ENCODE results near the gene GNAQ. TPM values are rescaled to one million over a fixed set of nuclear protein-coding genes. Genes with fewer than 3 reads are reported as not detected.

Gene GNAQ
- total and polyA plus RNA-seq, 2 of the 13 experiments (the other 11 are each of a cell fraction or from before 2014, with no cell fraction given): 16.5 to 17.7 TPM

DNA sequence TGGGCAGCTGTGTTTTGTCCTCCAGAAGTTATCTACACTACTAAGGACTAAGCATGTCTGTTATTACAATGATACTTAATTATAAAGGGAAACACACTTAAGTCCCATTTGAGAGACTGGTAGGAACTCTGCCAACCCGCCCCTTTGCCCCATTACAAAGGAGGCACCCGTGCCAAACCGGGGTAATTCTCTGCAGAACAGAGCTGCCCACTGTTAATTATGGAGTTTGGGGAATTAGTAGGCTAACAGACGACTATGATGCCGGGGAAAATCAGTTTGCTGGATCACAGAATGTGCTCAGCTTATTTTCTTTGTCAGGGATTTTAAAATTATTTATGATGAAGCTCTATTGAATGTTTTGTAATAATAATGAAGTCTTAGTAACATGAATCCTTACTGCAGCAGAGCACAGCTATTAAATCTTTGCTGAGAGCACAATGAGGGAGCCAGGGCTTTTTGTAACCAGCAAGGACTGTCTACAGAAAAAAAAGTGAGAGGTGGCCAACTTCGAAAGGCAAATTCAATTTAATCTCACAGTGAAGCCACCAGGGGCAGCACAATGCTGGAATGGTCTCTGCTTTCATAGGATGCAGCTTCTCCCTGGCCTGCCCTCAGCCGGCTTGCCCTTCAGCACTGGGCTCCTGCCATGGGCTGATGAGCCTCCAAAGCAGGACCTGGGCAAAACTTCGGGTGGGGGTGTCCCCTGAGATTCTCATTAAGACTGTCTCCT, 134.5 kb downstream of the GNAQ start:
- in situ Hi-C loops (cut with HindIII; ENCODE audit: extremely low pct_ligation_motif_present, low pct_unique_long_range_greater_than_20kb): no loop called here
- no peak for FAIRE-seq
- CTCF ChIA-PET (ENCODE audit: low intra/inter-chr PET ratio, low total read pairs): no interaction called here

More for the DNA sequence above, 134.5 kb downstream of the GNAQ start:
- TF ChIP-seq, protein P1, sequence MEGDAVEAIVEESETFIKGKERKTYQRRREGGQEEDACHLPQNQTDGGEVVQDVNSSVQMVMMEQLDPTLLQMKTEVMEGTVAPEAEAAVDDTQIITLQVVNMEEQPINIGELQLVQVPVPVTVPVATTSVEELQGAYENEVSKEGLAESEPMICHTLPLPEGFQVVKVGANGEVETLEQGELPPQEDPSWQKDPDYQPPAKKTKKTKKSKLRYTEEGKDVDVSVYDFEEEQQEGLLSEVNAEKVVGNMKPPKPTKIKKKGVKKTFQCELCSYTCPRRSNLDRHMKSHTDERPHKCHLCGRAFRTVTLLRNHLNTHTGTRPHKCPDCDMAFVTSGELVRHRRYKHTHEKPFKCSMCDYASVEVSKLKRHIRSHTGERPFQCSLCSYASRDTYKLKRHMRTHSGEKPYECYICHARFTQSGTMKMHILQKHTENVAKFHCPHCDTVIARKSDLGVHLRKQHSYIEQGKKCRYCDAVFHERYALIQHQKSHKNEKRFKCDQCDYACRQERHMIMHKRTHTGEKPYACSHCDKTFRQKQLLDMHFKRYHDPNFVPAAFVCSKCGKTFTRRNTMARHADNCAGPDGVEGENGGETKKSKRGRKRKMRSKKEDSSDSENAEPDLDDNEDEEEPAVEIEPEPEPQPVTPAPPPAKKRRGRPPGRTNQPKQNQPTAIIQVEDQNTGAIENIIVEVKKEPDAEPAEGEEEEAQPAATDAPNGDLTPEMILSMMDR (CRISPR knock-in tag; IDR thresholded peaks at IDR 0.05): no peak
- TF ChIP-seq, protein P2, sequence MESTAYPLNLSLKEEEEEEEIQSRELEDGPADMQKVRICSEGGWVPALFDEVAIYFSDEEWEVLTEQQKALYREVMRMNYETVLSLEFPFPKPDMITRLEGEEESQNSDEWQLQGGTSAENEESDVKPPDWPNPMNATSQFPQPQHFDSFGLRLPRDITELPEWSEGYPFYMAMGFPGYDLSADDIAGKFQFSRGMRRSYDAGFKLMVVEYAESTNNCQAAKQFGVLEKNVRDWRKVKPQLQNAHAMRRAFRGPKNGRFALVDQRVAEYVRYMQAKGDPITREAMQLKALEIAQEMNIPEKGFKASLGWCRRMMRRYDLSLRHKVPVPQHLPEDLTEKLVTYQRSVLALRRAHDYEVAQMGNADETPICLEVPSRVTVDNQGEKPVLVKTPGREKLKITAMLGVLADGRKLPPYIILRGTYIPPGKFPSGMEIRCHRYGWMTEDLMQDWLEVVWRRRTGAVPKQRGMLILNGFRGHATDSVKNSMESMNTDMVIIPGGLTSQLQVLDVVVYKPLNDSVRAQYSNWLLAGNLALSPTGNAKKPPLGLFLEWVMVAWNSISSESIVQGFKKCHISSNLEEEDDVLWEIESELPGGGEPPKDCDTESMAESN (CRISPR knock-in tag; conservative IDR thresholded peaks at IDR 0.05): peak; percentile 78
- no peak overlapping the region for H3K9ac ChIP-seq (ENCODE audit: insufficient read depth, low read depth, low read length)
- intact Hi-C loops (cut with micrococcal nuclease; ENCODE audit: unreplicated experiment): no loop called here
- no peak overlapping the region for H3K27ac ChIP-seq (ENCODE audit: extremely low read length, insufficient read depth, low read length)
- BruUV-seq (replicated peaks): no TSS peak
- POLR2A ChIA-PET: no interaction called here
- H2AFZ ChIP-seq (ENCODE audit: low read length): no peak overlapping the region
- no peaks in the 10 kb centered on the region for H3K79me2 ChIP-seq (ENCODE audit: insufficient read depth, low read length)
- H3K4me1 ChIP-seq (ENCODE audit: insufficient read depth, low read length): no peaks in the 10 kb centered on the region
- H3K27me3 ChIP-seq (ENCODE audit: control insufficient read depth in 1 of 2, insufficient read depth in 2 of 2, low read length in 2 of 2): no peaks in the 10 kb centered on the region
- no peak overlapping the region for H3K4me3 ChIP-seq (replicated peaks in 1 of 3; ENCODE audit: insufficient read depth in 1 of 3, low read depth in 2 of 3, low read length in 3 of 3)
- no peak overlapping the region for H3K4me2 ChIP-seq (ENCODE audit: low read depth, low read length)
- WGBS (ENCODE audit: low lambda C conversion rate): 90% methylated on average over 7 of the region's 8 CpGs
- H3K9me3 ChIP-seq (ENCODE audit: low read length): no peaks in the 10 kb centered on the region
- no peaks in the 10 kb centered on the region for H4K20me1 ChIP-seq (ENCODE audit: insufficient read depth, low read length)
- H3K36me3 ChIP-seq (replicated peaks in 1 of 2; ENCODE audit: control insufficient read depth in 1 of 2, insufficient read depth in 2 of 2, low read length in 2 of 2): peaks cover 2 to 4% of the 10 kb centered on the region in 2 experiments; a peak in 1 of 5 replicates
- peak; percentile 6 for DNase-seq (ENCODE audit: low spot score)
- ATAC-seq: peak; percentile 65

All from HepG2 (cell line).